Measurements from ENCODE around the gene ADH1B.

Gene ADH1B

DNA sequence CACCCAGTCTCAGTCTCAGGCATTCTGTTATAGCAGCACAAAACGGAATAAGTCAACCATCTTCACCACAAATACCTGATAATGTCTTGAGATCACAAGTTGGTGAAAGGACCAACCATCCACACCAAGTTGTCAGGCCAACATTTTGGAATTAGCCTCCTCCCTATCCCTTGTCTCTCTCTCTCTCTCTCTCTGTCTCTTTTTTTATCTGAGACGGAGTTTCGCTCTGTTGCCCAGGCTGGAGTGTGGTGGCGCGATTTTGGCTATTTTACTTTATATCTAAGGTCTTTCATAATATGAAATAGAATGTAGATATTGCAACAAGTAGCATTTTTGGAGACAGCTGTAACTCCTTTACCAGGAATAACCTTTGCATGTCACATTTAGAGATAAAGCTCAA lies 46.2 kb downstream of the ADH1B start:
- no peaks in the 10 kb centered on the region for H3K27me3 ChIP-seq (ENCODE audit: insufficient read depth, poor library complexity, severe bottlenecking)
- no peaks in the 10 kb centered on the region for H3K9me3 ChIP-seq (ENCODE audit: severe bottlenecking)
- no peaks in the 10 kb centered on the region for H3K4me1 ChIP-seq (ENCODE audit: insufficient read depth, poor library complexity, severe bottlenecking)
- no peak overlapping the region for H3K27ac ChIP-seq (ENCODE audit: poor library complexity, severe bottlenecking)
- H3K36me3 ChIP-seq (ENCODE audit: low read depth) = no peaks in the 10 kb centered on the region
- H3K4me3 ChIP-seq (ENCODE audit: severe bottlenecking) = no peak overlapping the region
- DNase-seq (ENCODE audit: low spot score) = no peak
- no peak for TF ChIP-seq CTCF (IDR thresholded peaks at IDR 0.05; ENCODE audit: poor library complexity, severe bottlenecking)
- ATAC-seq (ENCODE audit: low read depth) = no peak

- no peak for TF ChIP-seq CTCF (IDR thresholded peaks at IDR 0.05; ENCODE audit: poor library complexity, severe bottlenecking)
- Histone ChIP-seq H3K27ac (ENCODE audit: poor library complexity, severe bottlenecking) (no peak overlapping the region), H3K27me3 (ENCODE audit: insufficient read depth, poor library complexity, severe bottlenecking) (no peaks in the 10 kb centered on the region), H3K4me3 (ENCODE audit: severe bottlenecking) (no peak overlapping the region), H3K36me3 (ENCODE audit: low read depth) (no peaks in the 10 kb centered on the region), H3K4me1 (ENCODE audit: insufficient read depth, poor library complexity, severe bottlenecking) (no peaks in the 10 kb centered on the region), H3K9me3 (ENCODE audit: severe bottlenecking) (no peaks in the 10 kb centered on the region)
- DNase-seq (ENCODE audit: low spot score) (no peak), ATAC-seq (ENCODE audit: low read depth) (no peak)
These were observed 47.5 kb downstream of the ADH1B start for GRCh38 chr4:99273704-99274103.

- ATAC-seq (ENCODE audit: low read depth) = no peak
These were observed 56.3 kb downstream of the ADH1B start for GRCh38 chr4:99264927-99265326.

More at GRCh38 chr4:99264927-99265326, 56.3 kb downstream of the ADH1B start:
- TF ChIP-seq CTCF (IDR thresholded peaks at IDR 0.05; ENCODE audit: poor library complexity, severe bottlenecking) = no peak
- H3K27ac ChIP-seq (ENCODE audit: poor library complexity, severe bottlenecking) = no peak overlapping the region
- no peak overlapping the region for H3K4me3 ChIP-seq (ENCODE audit: severe bottlenecking)
- H3K36me3 ChIP-seq (ENCODE audit: low read depth) = no peaks in the 10 kb centered on the region
- no peaks in the 10 kb centered on the region for H3K4me1 ChIP-seq (ENCODE audit: insufficient read depth, poor library complexity, severe bottlenecking)
- H3K9me3 ChIP-seq (ENCODE audit: severe bottlenecking) = no peaks in the 10 kb centered on the region
- no peaks in the 10 kb centered on the region for H3K27me3 ChIP-seq (ENCODE audit: insufficient read depth, poor library complexity, severe bottlenecking)
- DNase-seq (ENCODE audit: low spot score) = no peak
